GM18508 (cell line): ENCODE results near the gene INO80B.
"Not testable (repeated sequence)": the region's sequence is repeated elsewhere in the genome, so short reads cannot be mapped to it uniquely, and the experiment has no call there.

Experiments used
- ATAC-seq: cut with Tn5 transposase; IDR thresholded peaks from one replicate; pipeline ENCODE4 v1.9.1; 2021; ENCODE audit warnings: moderate number of reproducible peaks; ENCODE audit not compliant: insufficient read depth, unreplicated experiment

The INO80B gene

GRCh38 chr2:74424995-74425406 lies 29.9 kb upstream of the INO80B start:
- ATAC-seq, result no peak

GRCh38 chr2:74425523-74425922 lies 29.4 kb upstream of the INO80B start:
- ATAC-seq, result no peak

- no peak for ATAC-seq
These were observed 28.6 kb upstream of the INO80B start for GRCh38 chr2:74426181-74426758.

GRCh38 chr2:74427551-74427950 lies 27.3 kb upstream of the INO80B start:
- ATAC-seq, result no peak

GRCh38 chr2:74428675-74429074 lies 26.2 kb upstream of the INO80B start:
- no peak for ATAC-seq

- no peak for ATAC-seq
These were observed 25.1 kb upstream of the INO80B start for GRCh38 chr2:74429487-74430451.

GRCh38 chr2:74430502-74430901 lies 24.4 kb upstream of the INO80B start:
- ATAC-seq, result no peak

GRCh38 chr2:74436111-74436805 lies 18.6 kb upstream of the INO80B start:
- no peak for ATAC-seq

GRCh38 chr2:74436848-74437695 lies 17.8 kb upstream of the INO80B start:
- ATAC-seq, result no peak

- ATAC-seq, result no peak
These were observed 16.6 kb upstream of the INO80B start for GRCh38 chr2:74438248-74438647.

GRCh38 chr2:74439373-74439772 lies 15.5 kb upstream of the INO80B start:
- ATAC-seq, result no peak

- ATAC-seq, result no peak
These were observed 15.0 kb upstream of the INO80B start for GRCh38 chr2:74439803-74440377.

- no peak for ATAC-seq
These were observed 14.3 kb upstream of the INO80B start for GRCh38 chr2:74440378-74441169.

GRCh38 chr2:74441170-74441689 lies 13.7 kb upstream of the INO80B start:
- ATAC-seq, result no peak

- ATAC-seq, result peak; percentile 47
These were observed 13.0 kb upstream of the INO80B start, which contains the start of gene RTKN for GRCh38 chr2:74441690-74442482. RTKN (minus strand) TSS chr2:74441937; CDS start chr2:74441816, 121 bp downstream.

- ATAC-seq, result not testable (repeated sequence)
These were observed 12.2 kb upstream of the INO80B start for GRCh38 chr2:74442483-74443297.
